H9 (cell line): ENCODE measurements around the gene EML4. TPM values are rescaled to one million over a fixed set of nuclear protein-coding genes. Genes with fewer than 3 reads are reported as not detected.

Experiments
- DNase-seq: peaks from one replicate; pipeline ENCODE4 v3.0.0-alpha.2; 2017
- H2AFZ ChIP-seq: one replicate; pipeline ENCODE4 v1.6.1; 2013; ENCODE audit warnings: mild to moderate bottlenecking, low read length, control low read depth, moderate library complexity
- H2AK5ac ChIP-seq: 2 replicates; pipeline ENCODE4 v1.6.1; 2013; ENCODE audit warnings: low read length, control low read depth, mixed read lengths; ENCODE audit not compliant: insufficient read length
- H2BK120ac ChIP-seq: one replicate; pipeline ENCODE4 v1.6.1; 2013; ENCODE audit warnings: low read depth, mild to moderate bottlenecking, low read length, control low read depth, inconsistent platforms; ENCODE audit not compliant: poor library complexity, severe bottlenecking
- H2BK12ac ChIP-seq: 2 replicates; pipeline ENCODE4 v1.6.1; 2013; ENCODE audit warnings: low read length, control low read depth, mixed read lengths, low read depth; ENCODE audit not compliant: insufficient read length
- H2BK15ac ChIP-seq: 2 replicates; pipeline ENCODE4 v1.6.1; 2013; ENCODE audit warnings: low read depth, low read length, control low read depth
- H2BK20ac ChIP-seq: one replicate; pipeline ENCODE4 v1.6.1; 2013; ENCODE audit warnings: low read depth, mild to moderate bottlenecking, low read length, control low read depth, inconsistent platforms; ENCODE audit not compliant: poor library complexity, severe bottlenecking
- H2BK5ac ChIP-seq: 2 replicates; pipeline ENCODE4 v1.6.1; 2013; ENCODE audit warnings: low read length, control low read depth, mixed read lengths; ENCODE audit not compliant: insufficient read length
- H3K14ac ChIP-seq: 2 replicates; pipeline ENCODE4 v1.6.1; 2013; ENCODE audit warnings: low read length, control low read depth; ENCODE audit not compliant: insufficient read depth
- H3K18ac ChIP-seq: 2 replicates; pipeline ENCODE4 v1.6.1; 2013; ENCODE audit warnings: low read depth, mild to moderate bottlenecking, mixed read lengths, low read length, control low read depth; ENCODE audit not compliant: insufficient read length
- H3K23ac ChIP-seq: 2 replicates; pipeline ENCODE4 v1.6.1; 2013; ENCODE audit warnings: low read length, control low read depth, mixed read lengths, low read depth; ENCODE audit not compliant: insufficient read length
- H3K23me2 ChIP-seq: 2 replicates; pipeline ENCODE4 v1.6.1; 2013; ENCODE audit warnings: low read depth, mild to moderate bottlenecking, mixed read lengths, low read length, control low read depth; ENCODE audit not compliant: insufficient read length, poor library complexity, severe bottlenecking
- H3K27ac ChIP-seq: 2 replicates; pipeline ENCODE4 v1.5.1; 2013; ENCODE audit warnings: low read length, control low read depth, mixed read lengths, low read depth; ENCODE audit not compliant: insufficient read length
- H3K27me3 ChIP-seq: 2 replicates; pipeline ENCODE4 v1.6.1; 2013; ENCODE audit warnings: low read length, control low read depth, inconsistent platforms; ENCODE audit not compliant: insufficient read depth
- H3K4ac ChIP-seq: 2 replicates; pipeline ENCODE4 v1.6.1; 2013; ENCODE audit warnings: low read depth, mild to moderate bottlenecking, control low read depth, inconsistent platforms, low read length, moderate library complexity
- H3K4me1 ChIP-seq: 2 replicates; pipeline ENCODE4 v1.6.1; 2013; ENCODE audit warnings: low read length, control low read depth, inconsistent platforms; ENCODE audit not compliant: insufficient read depth
- H3K4me2 ChIP-seq: 2 replicates; pipeline ENCODE4 v1.6.1; 2013; ENCODE audit warnings: low read length, control low read depth, mixed read lengths; ENCODE audit not compliant: insufficient read length, insufficient read depth
- H3K56ac ChIP-seq: 2 replicates; pipeline ENCODE4 v1.6.1; 2013; ENCODE audit warnings: low read depth, mild to moderate bottlenecking, mixed read lengths, low read length, control low read depth; ENCODE audit not compliant: insufficient read length
- H3K79me1 ChIP-seq: 2 replicates; pipeline ENCODE4 v1.6.1; 2013; ENCODE audit warnings: low read depth, mild to moderate bottlenecking, moderate library complexity, low read length, control low read depth, inconsistent platforms; ENCODE audit not compliant: insufficient read depth, poor library complexity, severe bottlenecking
- H3K79me2 ChIP-seq: 2 replicates; pipeline ENCODE4 v1.6.1; 2013; ENCODE audit warnings: low read length, control low read depth, inconsistent platforms; ENCODE audit not compliant: insufficient read depth
- H3K9ac ChIP-seq: 2 replicates; pipeline ENCODE4 v1.6.1; 2013; ENCODE audit warnings: low read length, control low read depth, mixed read lengths; ENCODE audit not compliant: insufficient read length; ENCODE audit errors: extremely low read depth
- H3K9me3 ChIP-seq: one replicate; pipeline ENCODE4 v1.6.1; 2013; ENCODE audit warnings: low read depth, low read length, inconsistent platforms; ENCODE audit not compliant: control insufficient read depth
- H3T11ph ChIP-seq: one replicate; pipeline ENCODE4 v1.6.1; 2013; ENCODE audit warnings: mild to moderate bottlenecking, low read length, control low read depth, inconsistent platforms
- H4K20me1 ChIP-seq: one replicate; pipeline ENCODE4 v1.6.1; 2013; ENCODE audit not compliant: control insufficient read depth, insufficient read length, insufficient read depth
- H4K5ac ChIP-seq: 2 replicates; pipeline ENCODE4 v1.6.1; 2013; ENCODE audit warnings: low read depth, mild to moderate bottlenecking, mixed read lengths, low read length, control low read depth; ENCODE audit not compliant: insufficient read length
- H4K8ac ChIP-seq: replicated peaks from 2 replicates; pipeline ENCODE4 v1.6.1; 2013; ENCODE audit warnings: low read length, control low read depth, mixed read lengths, low read depth; ENCODE audit not compliant: insufficient read length
- H4K91ac ChIP-seq: 2 replicates; pipeline ENCODE4 v1.6.1; 2013; ENCODE audit warnings: low read depth, mild to moderate bottlenecking, moderate library complexity, mixed read lengths, low read length, control low read depth; ENCODE audit not compliant: insufficient read length
- H3K27ac Mint-ChIP-seq, 3 experiments: 2 replicates in 2 of 3; 3 replicates in 1 of 3; pipeline ENCODE4 v1.8.0; 2020 to 2021; ENCODE audit warnings: mixed read lengths in 3 of 3, mild to moderate bottlenecking in 1 of 3, moderate library complexity in 1 of 3
- H3K27me3 Mint-ChIP-seq: 2 replicates; pipeline ENCODE4 v1.8.0; 2021; ENCODE audit warnings: low read depth, mild to moderate bottlenecking, moderate library complexity, mixed read lengths
- H3K36me3 Mint-ChIP-seq, 3 experiments: 2 replicates in 2 of 3; 3 replicates in 1 of 3; pipeline ENCODE4 v1.8.0; 2020 to 2021; ENCODE audit warnings: low read depth in 3 of 3, mixed read lengths in 3 of 3; ENCODE audit not compliant: insufficient read depth in 1 of 3
- H3K4me1 Mint-ChIP-seq, 2 experiments: 2 replicates each; pipeline ENCODE4 v1.8.0; 2020; ENCODE audit warnings: mixed read lengths in 2 of 2
- H3K4me3 Mint-ChIP-seq, 2 experiments: 2 replicates in 1 of 2; 3 replicates in 1 of 2; pipeline ENCODE4 v1.8.0; 2020 to 2021; ENCODE audit warnings: mild to moderate bottlenecking in 2 of 2, mixed read lengths in 2 of 2, moderate library complexity in 1 of 2
- H3K9me3 Mint-ChIP-seq, 2 experiments: 2 replicates in 1 of 2; 3 replicates in 1 of 2; pipeline ENCODE4 v1.8.0; 2020; ENCODE audit warnings: mild to moderate bottlenecking in 2 of 2, mixed read lengths in 2 of 2, moderate library complexity in 1 of 2
- CTCF ChIP-seq: fragments of 200-600 bp; sonication (generic); conservative IDR thresholded peaks from 3 replicates; pipeline ENCODE4 v1.8.0; 2021; ENCODE audit warnings: antibody characterized with exemption, mild to moderate bottlenecking
- WGBS: extraction: QIAGEN DNeasy Blood & Tissue Kit; methylation state at CpG from one replicate; pipeline ENCODE4 v1.1.7; 2013; ENCODE audit warnings: missing lambda C conversion rate, low lambda C conversion rate, mixed read lengths; ENCODE audit not compliant: insufficient read length; ENCODE audit errors: extremely low coverage; 5-methylcytosine and 5-hydroxymethylcytosine counted together
- total RNA-seq: library from RNA; stranded (reverse); gene quantifications from 2 replicates; pipeline ENCODE4 v1.2.1, GENCODE V29; 2021

Gene EML4
- total RNA-seq, 1 experiment from 2014 or later: 68.6 TPM

- Histone ChIP-seq H3K9ac (no peak overlapping the region), H2BK12ac (no peak overlapping the region), H2BK20ac (no peak overlapping the region), H4K5ac (no peak overlapping the region), H3K23ac (no peak overlapping the region), H3K14ac (no peak overlapping the region), H3K27me3 (no peaks in the 10 kb centered on the region), H2BK5ac (no peak overlapping the region), H3K79me1 (no peaks in the 10 kb centered on the region), H3K4me2 (no peak overlapping the region), H3K18ac (no peak overlapping the region), H2AK5ac (no peak overlapping the region), H3K56ac (no peak overlapping the region), H4K20me1 (no peaks in the 10 kb centered on the region), H2AFZ (no peak overlapping the region), H3T11ph (no peak overlapping the region), H4K91ac (no peak overlapping the region), H3K79me2 (no peaks in the 10 kb centered on the region), H4K8ac (no peak overlapping the region), H3K4ac (no peak overlapping the region), H3K9me3 (no peaks in the 10 kb centered on the region), H2BK15ac (no peak overlapping the region), H2BK120ac (no peak overlapping the region), H3K4me1 (no peaks in the 10 kb centered on the region), H3K27ac (no peak overlapping the region), H3K23me2 (no peaks in the 10 kb centered on the region)
- no peak for TF ChIP-seq CTCF
- Mint-ChIP-seq H3K36me3 (no peaks in the 10 kb centered on the region), H3K9me3 (no peaks in the 10 kb centered on the region), H3K4me1 (peaks cover 0 to 8% of the 10 kb centered on the region in 2 experiments; a peak in 2 of 4 replicates), H3K27ac (no peak overlapping the region), H3K27me3 (peaks cover 3% of the 10 kb centered on the region), H3K4me3 (no peak overlapping the region)
- no peak for DNase-seq
- no CpG with 5 or more reads among the region's 3 CpGs for WGBS
Observed at GRCh38 chr2:42164046-42164445, 5.1 kb upstream of the EML4 start.
